ENCODE results near the gene AGBL4. TPM values are rescaled to one million over a fixed set of nuclear protein-coding genes. Genes with fewer than 3 reads are reported as not detected.

The AGBL4 gene
- total RNA-seq, 2 donors from 2014 or later: 0.40 to 5.5 TPM

GRCh38 chr1:48681476-48682305 is 1342.1 kb downstream of the AGBL4 start:
- H3K27ac ChIP-seq (ENCODE audit: low read depth, low read length): no peak overlapping the region
- no peak overlapping the region for H3K4me3 Mint-ChIP-seq
- peaks cover 15% of the 10 kb centered on the region for H3K4me1 Mint-ChIP-seq
- DNase-seq: no peak
- no peaks in the 10 kb centered on the region for H3K36me3 Mint-ChIP-seq (ENCODE audit: low read depth)
- no peaks in the 10 kb centered on the region for H3K27me3 ChIP-seq (ENCODE audit: control insufficient read depth, insufficient read depth, low read length, poor library complexity, severe bottlenecking)
- H3K27ac Mint-ChIP-seq: no peak overlapping the region
- TF ChIP-seq CTCF (conservative IDR thresholded peaks at IDR 0.05): no peak
- no peaks in the 10 kb centered on the region for H3K36me3 ChIP-seq (ENCODE audit: control insufficient read depth, insufficient read depth, low read length)
- H3K4me1 ChIP-seq (ENCODE audit: control insufficient read depth, insufficient read depth, low read length): peaks cover under 1% of the 10 kb centered on the region
- no peak overlapping the region for H3K4me3 ChIP-seq (ENCODE audit: low read length)
- H3K27me3 Mint-ChIP-seq (ENCODE audit: insufficient read depth): peaks cover 2% of the 10 kb centered on the region
- H3K9ac ChIP-seq (ENCODE audit: extremely low read depth, low read length, poor library complexity, severe bottlenecking): no peak overlapping the region
- no peaks in the 10 kb centered on the region for H3K9me3 ChIP-seq (ENCODE audit: control insufficient read depth, low read length)
- H3K9me3 Mint-ChIP-seq: no peaks in the 10 kb centered on the region
- 83 to 100% methylated on average over 2 to 4 of the region's 4 CpGs for WGBS, 2 experiments (ENCODE audit: insufficient coverage in 1 of 2, insufficient read length in 1 of 2)

DNA sequence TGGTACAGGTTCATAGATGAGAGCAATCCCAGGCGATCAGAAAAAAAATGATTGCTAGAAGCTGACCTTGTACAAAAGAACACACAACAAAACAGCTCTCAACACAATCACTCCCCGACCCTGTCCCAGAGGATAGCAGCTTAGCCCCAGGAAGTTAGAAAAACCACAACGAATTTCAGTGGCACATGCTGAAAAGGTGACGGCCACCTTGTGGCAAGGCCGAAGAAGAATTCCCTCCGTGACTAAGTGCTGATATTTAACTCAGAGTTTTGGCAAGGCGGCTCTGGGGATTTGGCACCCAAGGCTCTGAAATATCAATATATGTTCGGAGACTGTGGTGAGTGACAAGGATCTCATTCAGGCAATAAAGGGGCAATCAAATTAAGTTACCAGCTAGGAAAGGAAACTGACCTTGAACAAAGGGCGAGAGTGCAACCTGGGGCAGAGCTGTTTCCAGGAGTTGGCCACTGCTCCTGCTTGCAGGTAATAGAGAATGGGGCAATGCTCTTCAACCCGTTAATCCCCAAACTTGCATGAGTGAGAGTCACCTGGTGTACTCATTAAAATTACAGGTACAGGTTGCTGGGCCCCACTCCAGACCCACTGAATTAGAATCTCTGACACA is 1343.2 kb downstream of the AGBL4 start:
- H3K4me1 Mint-ChIP-seq: peaks cover 21% of the 10 kb centered on the region
- H3K9me3 Mint-ChIP-seq: no peaks in the 10 kb centered on the region
- H3K27ac Mint-ChIP-seq: no peak overlapping the region
- no peak overlapping the region for H3K4me3 Mint-ChIP-seq
- H3K27ac ChIP-seq (ENCODE audit: low read depth, low read length): no peak overlapping the region
- H3K4me3 ChIP-seq (ENCODE audit: low read length): no peak overlapping the region
- no peaks in the 10 kb centered on the region for H3K36me3 ChIP-seq (ENCODE audit: control insufficient read depth, insufficient read depth, low read length)
- no peaks in the 10 kb centered on the region for H3K27me3 ChIP-seq (ENCODE audit: control insufficient read depth, insufficient read depth, low read length, poor library complexity, severe bottlenecking)
- peaks cover 2% of the 10 kb centered on the region for H3K27me3 Mint-ChIP-seq (ENCODE audit: insufficient read depth)
- DNase-seq: peak; percentile 75
- peak; percentile 70 for TF ChIP-seq CTCF (conservative IDR thresholded peaks at IDR 0.05)
- peaks cover 12% of the 10 kb centered on the region for H3K4me1 ChIP-seq (ENCODE audit: control insufficient read depth, insufficient read depth, low read length)
- WGBS, 2 experiments (ENCODE audit: insufficient coverage in 1 of 2, insufficient read length in 1 of 2): 77 to 79% methylated on average over 7 to 10 of the region's 10 CpGs
- no peak overlapping the region for H3K9ac ChIP-seq (ENCODE audit: extremely low read depth, low read length, poor library complexity, severe bottlenecking)
- no peaks in the 10 kb centered on the region for H3K36me3 Mint-ChIP-seq (ENCODE audit: low read depth)
- H3K9me3 ChIP-seq (ENCODE audit: control insufficient read depth, low read length): no peaks in the 10 kb centered on the region

DNA sequence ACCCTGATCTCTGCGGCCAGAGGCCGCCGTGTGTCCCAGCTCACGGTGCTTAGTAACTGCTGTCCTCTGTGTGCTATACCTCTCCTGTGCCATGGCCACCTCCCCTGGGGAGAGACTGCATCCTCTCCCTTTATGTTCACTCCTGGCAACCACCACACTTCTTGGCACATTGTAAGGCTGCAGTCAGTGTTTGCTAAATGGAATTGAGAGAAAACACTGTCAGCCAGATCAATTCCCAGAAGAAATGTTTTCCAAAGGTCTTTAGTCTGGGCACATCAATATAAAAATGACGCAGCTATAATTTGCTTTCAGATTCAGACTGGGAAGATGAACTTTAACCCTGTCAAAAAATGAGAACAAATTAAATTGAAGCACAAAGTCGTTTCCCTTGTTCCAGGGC is 1343.9 kb downstream of the AGBL4 start:
- Mint-ChIP-seq H3K36me3 (ENCODE audit: low read depth) (no peaks in the 10 kb centered on the region), H3K4me1 (peaks cover 26% of the 10 kb centered on the region), H3K4me3 (no peak overlapping the region), H3K9me3 (no peaks in the 10 kb centered on the region), H3K27ac (no peak overlapping the region), H3K27me3 (ENCODE audit: insufficient read depth) (peaks cover 2% of the 10 kb centered on the region)
- no peak for DNase-seq
- Histone ChIP-seq H3K9ac (ENCODE audit: extremely low read depth, low read length, poor library complexity, severe bottlenecking) (no peak overlapping the region), H3K9me3 (ENCODE audit: control insufficient read depth, low read length) (no peaks in the 10 kb centered on the region), H3K4me3 (ENCODE audit: low read length) (no peak overlapping the region), H3K27me3 (ENCODE audit: control insufficient read depth, insufficient read depth, low read length, poor library complexity, severe bottlenecking) (no peaks in the 10 kb centered on the region), H3K36me3 (ENCODE audit: control insufficient read depth, insufficient read depth, low read length) (no peaks in the 10 kb centered on the region), H3K27ac (ENCODE audit: low read depth, low read length) (no peak overlapping the region), H3K4me1 (ENCODE audit: control insufficient read depth, insufficient read depth, low read length) (peaks cover 14% of the 10 kb centered on the region)
- WGBS, 2 experiments (ENCODE audit: insufficient coverage in 1 of 2, insufficient read length in 1 of 2): 87 to 89% methylated on average over 6 of the region's 6 CpGs
- no peak for TF ChIP-seq CTCF (conservative IDR thresholded peaks at IDR 0.05)
